AG04449 (cell line): Measurements from ENCODE around the gene CNTN4.

Experiments used
- CTCF ChIA-PET: fragments of 350-600 bp; formaldehyde crosslinking; extraction: SDS; loops from one replicate; lab custom pipeline; 2021; ENCODE audit warnings: antibody characterized with exemption; lab: Yijun Ruan, JAX
- POLR2A ChIA-PET: fragments of 400-600, 350-600 bp; formaldehyde crosslinking; extraction: SDS; loops from one replicate; lab custom pipeline; 2020; ENCODE audit warnings: antibody characterized with exemption, inconsistent platforms; lab: Yijun Ruan, JAX
- DNase-seq: peaks from one replicate; pipeline ENCODE4 v3.0.0-alpha.2; 2010; ENCODE audit warnings: low read depth, low spot score
- H3K4me3 ChIP-seq: 2 replicates; pipeline ENCODE4 v1.5.1; 2011; ENCODE audit warnings: low read depth, mild to moderate bottlenecking, control low read depth, low read length
- TF ChIP-seq, protein P1 (sequence below): IDR thresholded peaks from one replicate; pipeline ENCODE4 v1.5.1; 2011; ENCODE audit warnings: mild to moderate bottlenecking, moderate library complexity, low read length, control low read depth, inconsistent platforms; ENCODE audit not compliant: insufficient read depth; ENCODE audit errors: missing control alignments

Gene CNTN4

DNA sequence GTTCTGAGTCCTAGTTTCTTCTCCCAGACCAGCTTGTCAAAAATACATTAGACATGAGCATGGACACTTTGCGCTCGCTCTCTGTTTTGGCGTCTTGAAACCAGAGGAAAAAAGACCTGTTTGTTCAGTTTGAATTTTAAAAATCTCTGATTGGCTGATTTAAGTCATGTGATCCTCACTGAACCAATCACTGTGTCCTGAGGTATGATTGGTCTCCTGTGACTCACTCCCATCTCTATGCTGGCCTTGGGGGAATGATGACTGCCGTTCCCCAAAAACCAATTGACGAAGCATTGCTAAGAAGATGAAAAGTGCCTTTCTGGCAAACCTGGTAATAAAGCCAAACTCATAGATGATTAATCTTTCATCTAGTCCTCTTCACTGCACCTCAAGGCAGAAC is 755.0 kb downstream of the CNTN4 start:
- DNase-seq = no peak
- ChIA-PET CTCF (no interaction called here), POLR2A (no interaction called here)
- TF ChIP-seq, protein P1, sequence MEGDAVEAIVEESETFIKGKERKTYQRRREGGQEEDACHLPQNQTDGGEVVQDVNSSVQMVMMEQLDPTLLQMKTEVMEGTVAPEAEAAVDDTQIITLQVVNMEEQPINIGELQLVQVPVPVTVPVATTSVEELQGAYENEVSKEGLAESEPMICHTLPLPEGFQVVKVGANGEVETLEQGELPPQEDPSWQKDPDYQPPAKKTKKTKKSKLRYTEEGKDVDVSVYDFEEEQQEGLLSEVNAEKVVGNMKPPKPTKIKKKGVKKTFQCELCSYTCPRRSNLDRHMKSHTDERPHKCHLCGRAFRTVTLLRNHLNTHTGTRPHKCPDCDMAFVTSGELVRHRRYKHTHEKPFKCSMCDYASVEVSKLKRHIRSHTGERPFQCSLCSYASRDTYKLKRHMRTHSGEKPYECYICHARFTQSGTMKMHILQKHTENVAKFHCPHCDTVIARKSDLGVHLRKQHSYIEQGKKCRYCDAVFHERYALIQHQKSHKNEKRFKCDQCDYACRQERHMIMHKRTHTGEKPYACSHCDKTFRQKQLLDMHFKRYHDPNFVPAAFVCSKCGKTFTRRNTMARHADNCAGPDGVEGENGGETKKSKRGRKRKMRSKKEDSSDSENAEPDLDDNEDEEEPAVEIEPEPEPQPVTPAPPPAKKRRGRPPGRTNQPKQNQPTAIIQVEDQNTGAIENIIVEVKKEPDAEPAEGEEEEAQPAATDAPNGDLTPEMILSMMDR = no peak
- no peak overlapping the region for H3K4me3 ChIP-seq

DNA sequence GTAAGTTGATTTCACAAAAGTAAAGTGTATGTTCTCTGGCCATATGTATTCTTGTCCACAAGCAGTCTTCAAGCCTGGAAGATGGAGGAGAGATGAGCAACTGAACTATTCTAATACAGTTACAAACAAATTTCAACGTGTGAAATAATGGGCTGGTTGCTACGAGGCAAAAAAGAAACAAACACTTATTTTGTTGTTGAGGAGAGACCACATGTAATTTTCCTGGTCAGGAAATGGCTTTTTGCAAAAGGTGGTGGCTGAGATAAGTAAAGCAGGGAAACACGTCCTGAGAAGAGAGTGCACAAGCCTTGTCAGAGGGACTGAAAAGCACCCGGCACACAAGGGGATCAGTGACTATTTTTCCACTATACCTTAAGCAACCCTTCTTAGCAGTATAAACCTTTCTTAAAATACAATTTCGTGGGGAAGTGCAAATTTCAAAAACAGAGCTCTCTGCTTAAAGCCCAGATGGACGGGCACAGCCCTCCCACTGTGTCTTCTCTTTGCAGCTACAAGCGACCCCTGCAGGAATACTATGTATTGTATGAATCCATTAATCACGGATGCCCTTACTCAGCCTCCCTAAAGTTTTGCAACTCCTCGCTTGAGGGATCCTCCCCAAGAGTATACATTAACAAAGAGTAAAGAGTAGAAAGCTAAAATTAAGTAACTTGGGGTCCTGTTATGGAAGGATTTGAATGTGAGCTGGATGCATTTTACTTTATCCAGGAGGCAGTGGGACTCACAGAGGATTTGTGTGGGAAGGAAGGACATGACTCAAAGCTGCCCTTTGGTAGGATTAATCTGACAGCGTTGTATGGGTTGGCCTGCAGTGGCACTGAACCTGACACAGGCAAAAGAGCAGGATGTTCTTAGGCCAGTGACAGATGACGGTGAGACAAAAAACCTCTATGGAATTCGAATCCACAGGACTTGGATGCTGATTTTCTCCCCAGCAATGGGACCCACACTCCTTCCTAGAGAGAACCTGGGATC is 757.8 kb downstream of the CNTN4 start:
- TF ChIP-seq, protein P1 = no peak
- ChIA-PET POLR2A (no interaction called here), CTCF (no interaction called here)
- no peak for DNase-seq
- no peak overlapping the region for H3K4me3 ChIP-seq

DNA sequence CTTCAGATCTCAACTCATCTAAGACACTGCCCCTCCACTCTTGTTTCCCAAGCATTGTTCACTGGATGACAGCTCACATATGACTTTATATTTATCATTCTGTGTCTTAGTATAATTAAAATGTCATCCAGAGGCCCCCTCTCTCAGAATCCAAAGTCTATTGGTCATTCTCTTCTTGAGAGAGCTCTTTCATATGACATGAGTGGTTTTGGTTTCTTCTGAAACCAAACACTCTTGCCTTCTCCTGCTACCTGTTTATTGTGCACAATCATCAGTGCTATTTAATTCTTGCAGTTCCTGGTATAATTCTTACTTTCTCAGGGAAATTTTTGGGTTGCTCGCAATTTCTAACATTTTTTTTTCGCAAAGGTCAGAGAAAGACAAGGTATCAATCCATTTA is 762.0 kb downstream of the CNTN4 start:
- TF ChIP-seq, protein P1 = no peak
- no peak overlapping the region for H3K4me3 ChIP-seq
- ChIA-PET POLR2A (no interaction called here), CTCF (no interaction called here)
- no peak for DNase-seq

DNA sequence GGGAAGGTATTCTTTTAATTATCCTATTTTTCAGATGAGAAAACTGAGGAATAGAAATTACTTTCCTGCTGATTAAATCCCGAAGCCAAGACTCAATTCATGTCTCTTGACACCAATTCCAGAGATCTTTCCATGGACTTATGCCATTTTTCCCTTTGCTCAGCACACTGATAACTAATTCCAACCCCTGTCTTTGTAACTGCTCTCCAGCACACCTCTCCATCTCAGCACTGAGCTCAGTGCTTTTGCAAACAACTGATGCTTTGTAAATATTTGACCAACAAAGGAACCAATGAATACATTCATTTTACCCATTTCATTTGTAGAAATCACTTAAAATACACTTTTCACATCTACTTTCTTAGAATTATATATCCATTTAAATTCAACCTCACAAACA is 762.5 kb downstream of the CNTN4 start:
- no peak for DNase-seq
- TF ChIP-seq, protein P1 = no peak
- POLR2A ChIA-PET = no interaction called here
- H3K4me3 ChIP-seq = no peak overlapping the region
- CTCF ChIA-PET = no interaction called here

DNA sequence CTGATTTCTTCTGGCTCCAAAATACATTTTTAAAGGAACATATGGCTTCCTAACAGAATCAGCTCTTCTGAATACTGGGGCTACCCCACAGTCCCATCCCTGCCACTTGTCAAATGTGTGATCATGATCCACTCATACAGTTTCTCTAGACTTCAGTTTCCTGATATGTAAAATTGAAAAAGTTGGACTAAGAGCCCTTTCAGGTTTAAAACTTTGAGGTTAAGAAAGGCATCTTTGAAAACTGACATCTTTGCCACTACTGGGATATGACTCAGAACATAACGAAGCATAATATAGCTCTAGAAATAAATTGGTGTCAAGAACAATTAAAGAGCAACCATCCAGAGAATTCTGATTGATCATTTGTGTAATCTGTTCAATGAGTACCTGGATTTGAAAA is 763.3 kb downstream of the CNTN4 start:
- CTCF ChIA-PET = no interaction called here
- TF ChIP-seq, protein P1 = no peak
- no peak for DNase-seq
- POLR2A ChIA-PET = no interaction called here
- no peak overlapping the region for H3K4me3 ChIP-seq

DNA sequence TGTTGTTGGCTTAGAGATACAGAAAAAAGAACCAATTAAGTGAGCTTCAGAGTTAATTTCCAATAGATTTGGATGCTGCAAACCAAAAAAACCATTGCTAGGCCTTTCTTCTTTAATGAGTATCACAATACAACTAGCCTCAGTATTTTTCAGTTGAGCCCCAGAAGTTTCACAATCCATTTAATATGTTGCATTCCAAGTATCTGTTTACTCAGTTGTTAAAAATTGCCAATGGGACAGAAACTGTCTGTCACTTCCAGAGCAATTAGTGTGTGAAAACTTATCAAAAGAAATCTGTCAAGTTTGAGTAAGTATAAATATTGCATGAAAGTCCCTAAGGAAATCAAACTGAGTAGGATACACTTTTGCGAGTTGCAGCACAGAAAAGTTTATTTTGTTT is 763.7 kb downstream of the CNTN4 start:
- TF ChIP-seq, protein P1 = no peak
- POLR2A ChIA-PET = no interaction called here
- no peak overlapping the region for H3K4me3 ChIP-seq
- CTCF ChIA-PET = no interaction called here
- no peak for DNase-seq
